Activated CD4-positive, CD25-positive, alpha-beta regulatory T cell treated with anti-CD3 and anti-CD28 coated beads, Interleukin-2, amount 50 U/mL, for 24 hours (primary cell): ENCODE data around the gene ZNF718.
A peak's percentile ranks its signal among the peaks of the same experiment; 100 is the strongest.
"Not testable (repeated sequence)": the region's sequence is repeated elsewhere in the genome, so short reads cannot be mapped to it uniquely, and the experiment has no call there.

Source experiments
- ATAC-seq, 2 donors: fragments of 150-1000 bp; cut with Tn5 transposase; one replicate each; pipeline ENCODE4 v1.10.0; 2021; ENCODE audit warnings: mild to moderate bottlenecking in 1 of 2, moderate library complexity in 1 of 2

ZNF718 gene

DNA sequence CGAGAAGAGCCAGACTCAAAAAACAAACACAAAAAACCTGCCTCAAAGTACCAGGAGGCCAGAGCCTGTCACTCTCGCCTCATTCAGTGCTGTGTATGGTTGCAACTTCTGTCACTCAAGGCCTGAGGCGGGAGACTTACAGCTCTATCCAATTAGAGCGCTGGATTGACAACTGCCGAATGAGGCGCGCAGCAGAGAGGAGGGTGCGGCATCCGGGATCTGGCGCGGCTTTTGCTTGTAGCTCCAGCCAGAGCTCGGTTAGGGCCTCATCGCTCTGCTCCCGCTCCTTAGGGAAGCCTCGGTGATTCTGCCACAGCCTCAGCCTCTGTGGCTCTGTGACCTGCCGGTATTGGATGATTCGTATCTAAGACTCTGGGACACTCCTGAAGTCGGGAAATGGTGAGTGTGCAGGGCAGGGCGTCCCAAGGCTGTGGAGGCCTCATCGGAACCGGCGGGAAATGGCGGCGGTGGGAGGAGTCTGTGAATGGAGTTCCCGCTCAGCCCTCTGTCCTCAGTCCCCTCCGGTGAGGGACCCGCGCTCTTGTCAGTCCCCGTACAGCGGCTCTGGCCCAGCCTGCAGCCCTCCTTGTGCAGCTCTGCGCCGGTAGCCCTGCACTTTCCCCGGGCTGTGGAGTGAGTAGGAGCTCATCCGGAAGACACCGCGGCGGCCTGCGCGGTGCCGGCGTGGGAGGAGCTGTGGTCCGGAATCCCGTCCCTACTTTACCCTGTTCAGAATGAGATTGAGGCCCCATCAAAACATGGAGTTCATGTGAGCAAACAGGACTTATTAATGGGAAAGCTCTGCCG lies at the start of gene ZNF718:
Gene ZNF718 (plus strand): TSS at position 227 of the 807 bp plus-strand sequence. CDS start 170 bp downstream, at position 397.
- ATAC-seq, result peak; percentile 99

DNA sequence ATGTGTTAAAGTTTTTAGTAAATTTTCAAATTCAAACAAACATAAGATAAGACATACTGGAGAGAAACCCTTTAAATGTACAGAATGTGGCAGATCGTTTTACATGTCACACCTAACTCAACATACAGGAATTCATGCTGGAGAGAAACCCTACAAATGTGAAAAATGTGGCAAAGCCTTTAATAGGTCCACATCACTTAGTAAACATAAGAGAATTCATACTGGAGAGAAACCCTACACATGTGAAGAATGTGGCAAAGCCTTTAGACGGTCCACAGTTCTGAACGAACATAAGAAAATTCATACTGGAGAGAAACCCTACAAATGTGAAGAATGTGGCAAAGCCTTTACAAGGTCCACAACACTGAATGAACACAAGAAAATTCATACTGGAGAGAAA lies 38.4 kb upstream of the ZNF718 start:
- ATAC-seq, result no peak

DNA sequence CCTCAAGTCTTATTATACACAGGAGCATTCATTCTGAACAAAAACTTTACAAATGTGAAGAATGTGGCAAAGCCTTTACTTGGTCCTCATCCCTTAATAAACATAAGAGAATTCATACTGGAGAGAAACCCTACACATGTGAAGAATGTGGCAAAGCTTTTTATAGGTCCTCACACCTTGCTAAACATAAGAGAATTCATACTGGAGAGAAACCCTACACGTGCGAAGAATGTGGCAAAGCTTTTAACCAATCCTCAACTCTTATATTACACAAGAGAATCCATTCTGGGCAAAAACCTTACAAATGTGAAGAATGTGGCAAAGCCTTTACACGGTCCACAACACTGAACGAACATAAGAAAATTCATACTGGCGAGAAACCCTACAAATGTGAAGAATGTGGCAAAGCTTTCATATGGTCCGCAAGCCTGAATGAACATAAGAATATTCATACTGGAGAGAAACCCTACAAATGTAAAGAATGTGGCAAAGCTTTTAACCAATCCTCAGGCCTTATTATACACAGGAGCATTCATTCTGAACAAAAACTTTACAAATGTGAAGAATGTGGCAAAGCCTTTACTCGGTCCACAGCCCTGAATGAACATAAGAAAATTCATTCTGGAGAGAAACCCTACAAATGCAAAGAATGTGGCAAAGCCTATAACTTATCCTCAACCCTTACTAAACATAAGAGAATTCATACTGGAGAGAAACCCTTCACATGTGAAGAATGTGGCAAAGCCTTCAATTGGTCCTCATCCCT lies 37.6 kb upstream of the ZNF718 start:
- ATAC-seq, result not testable (repeated sequence)

DNA sequence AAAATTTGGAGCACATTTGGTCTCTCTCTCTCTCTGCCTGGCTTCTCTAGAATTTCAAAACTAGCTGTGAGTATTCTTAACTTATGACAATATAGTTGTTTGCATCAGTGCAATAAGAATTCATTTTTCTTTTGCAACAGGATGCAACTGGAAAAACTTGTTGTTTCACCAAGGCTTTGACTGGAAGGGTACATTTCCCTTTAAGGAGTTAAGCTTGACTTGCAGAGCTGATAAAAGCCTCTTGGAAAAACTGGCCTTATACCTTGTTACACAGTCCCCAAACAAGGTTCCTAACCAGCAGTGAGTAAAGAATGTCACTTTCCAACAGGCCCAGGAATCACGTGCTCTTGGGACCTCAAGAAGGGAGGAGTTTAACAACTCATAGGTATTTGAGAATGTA lies 25.9 kb upstream of the ZNF718 start:
- no peak for ATAC-seq

DNA sequence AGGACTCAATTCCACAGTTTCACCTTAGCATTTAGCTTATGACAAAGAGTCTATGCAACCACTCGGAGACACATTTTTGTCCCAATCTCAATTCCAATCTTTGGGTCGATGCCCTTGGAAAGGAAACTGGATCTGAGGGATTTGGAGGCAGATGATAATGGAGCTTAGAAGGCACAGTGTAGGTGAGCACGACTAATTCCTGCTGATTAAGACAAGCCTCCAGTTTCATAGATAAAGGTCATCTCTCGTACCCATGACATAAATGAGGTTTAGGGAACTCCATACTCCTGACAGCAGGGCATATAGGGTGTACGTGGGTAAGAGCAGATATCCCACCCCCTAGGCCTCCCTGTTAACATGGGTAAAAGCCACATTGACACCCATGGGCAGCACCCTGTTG lies 24.4 kb upstream of the ZNF718 start:
- no peak for ATAC-seq

DNA sequence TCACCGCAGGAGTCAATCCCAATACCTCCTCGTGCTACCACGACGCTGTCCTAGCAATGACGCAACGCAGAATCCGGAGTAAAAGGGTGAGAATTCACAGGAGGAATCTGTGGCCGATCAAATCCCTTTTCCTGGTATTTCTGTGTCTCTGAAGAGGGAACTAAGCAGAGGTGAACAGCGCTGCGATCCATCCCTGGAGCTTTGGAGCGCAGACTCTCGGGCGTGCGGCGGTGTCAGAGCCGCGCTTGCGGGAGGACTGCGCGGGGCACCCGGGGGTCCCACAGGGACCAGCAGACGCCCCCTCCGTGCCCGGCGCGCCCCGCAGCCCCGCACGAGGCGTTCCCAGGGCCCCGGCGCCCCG lies 17.2 kb upstream of the ZNF718 start:
- no peak for ATAC-seq

DNA sequence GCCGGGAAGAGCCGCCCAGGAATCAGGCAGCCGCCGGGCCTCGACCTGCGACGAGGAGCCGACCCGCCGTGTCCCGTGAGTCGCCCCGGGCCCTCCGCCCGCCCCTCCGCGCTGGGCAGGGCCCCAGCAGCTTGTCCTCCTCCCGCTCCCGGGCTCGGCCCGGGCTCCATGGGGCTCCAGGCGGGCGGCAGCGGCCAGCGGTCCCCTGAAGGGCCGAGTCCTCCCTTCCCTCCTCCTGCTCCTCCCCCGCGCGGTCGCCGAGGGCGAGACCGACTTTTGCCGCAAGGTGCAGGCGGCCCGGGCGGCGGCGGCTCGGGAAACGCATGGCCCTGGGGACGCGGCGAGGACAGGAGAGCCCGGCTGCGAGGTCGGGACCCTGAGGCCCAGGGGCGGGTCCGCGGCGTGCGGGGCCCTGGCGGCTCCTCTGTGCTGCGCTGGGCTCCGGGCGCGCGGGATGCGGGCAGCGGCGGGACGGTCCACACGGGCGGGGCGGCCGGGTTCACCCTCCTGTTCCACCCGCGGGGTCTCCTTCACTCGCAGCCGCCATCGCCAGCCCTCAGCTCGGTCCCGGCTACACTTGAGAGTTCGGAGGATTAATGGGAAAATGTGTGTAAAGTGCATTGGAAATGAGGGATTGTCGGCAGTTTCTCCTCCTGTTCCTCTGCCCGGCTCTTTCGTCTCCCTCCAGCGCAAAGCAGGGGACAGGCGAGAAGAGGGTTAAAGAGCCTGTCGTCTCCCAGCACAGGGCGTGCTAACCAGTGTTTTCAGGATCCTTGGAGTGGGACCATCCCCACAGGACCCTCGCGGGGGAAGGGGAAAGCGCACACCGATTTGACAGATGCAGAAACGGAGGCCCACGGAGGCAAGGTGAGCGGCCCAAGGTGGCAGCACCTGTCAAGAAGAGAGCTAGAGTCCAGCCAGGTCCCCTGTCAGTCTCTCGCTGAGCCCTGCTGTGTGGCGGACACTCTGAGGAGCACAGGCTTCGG lies 16.6 kb upstream of the ZNF718 start:
- no peak for ATAC-seq

DNA sequence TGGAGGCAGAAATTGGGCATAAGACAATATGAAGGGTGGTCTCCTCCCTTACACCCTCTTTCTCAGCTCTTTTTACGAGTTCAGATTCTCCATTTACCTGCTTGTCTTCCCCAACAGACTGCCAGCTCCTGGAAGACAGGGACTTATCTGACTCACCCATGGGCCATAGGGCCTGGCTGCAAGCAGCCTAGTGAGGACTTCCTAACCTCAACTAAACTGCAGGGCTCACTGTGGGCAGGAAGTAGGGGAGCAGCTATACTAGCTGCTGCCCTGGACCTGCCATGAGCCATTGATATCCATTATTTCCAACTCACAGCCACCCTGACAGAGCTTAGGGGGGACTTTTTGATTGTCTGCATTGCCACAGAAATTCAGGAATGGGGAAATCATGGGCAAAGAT lies 11.5 kb upstream of the ZNF718 start:
- no peak for ATAC-seq

DNA sequence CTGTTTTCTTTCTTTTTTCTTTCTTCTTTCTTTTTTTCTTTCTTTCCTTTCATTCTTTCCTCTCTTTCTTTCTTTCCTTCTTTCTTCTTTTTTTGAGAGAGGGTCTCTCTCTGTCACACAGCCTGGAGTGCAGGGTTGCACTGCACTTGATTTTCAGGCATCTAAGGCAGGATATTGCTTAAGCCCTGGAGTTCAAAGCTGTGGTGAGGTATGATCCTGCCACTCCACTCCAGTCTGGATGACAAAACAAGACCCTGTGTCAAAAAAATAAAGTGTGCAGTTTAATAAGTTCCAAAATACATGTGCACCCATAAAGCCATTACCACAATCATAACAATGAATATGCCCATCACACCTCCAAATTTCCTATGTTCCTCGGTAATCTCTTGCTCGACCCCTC lies 10.6 kb upstream of the ZNF718 start:
- no peak for ATAC-seq

DNA sequence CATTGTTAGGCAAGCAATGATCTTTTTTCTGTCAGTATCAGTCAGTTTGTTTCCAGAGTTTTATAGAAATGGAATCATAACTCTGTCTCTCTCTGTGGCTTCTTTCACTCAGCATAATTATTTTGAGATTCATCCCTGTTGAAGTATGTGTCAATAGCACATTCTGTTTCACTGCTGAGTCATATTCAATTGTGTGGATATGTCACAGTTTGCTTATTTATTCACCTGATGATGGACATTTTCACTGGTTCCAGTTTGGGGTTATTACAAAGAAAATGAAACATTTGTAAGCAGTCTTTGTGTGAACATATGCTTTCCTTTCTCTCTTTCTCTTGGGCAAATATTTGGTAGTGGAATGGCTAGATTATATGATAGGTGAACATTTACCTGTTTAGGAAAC lies 10.2 kb upstream of the ZNF718 start:
- ATAC-seq, result no peak

DNA sequence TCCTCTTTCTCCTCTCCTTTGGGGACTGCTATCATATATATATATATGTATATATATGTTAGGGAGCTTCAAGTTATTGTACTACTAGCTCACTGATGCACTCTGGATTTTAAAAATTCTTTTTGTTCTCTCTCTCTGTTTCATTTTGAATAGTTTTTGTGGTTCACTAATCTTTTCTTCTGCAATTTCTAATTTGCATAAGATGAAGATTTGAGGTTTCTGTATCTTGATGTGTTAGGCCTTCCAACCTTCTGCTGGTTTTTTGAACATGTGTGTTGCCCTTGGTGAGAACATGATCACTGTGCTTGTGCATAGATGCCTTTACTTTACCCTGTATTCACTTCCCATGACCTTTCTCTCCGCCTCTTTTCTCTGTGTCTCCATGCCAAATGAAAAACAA lies 7.8 kb upstream of the ZNF718 start:
- no peak for ATAC-seq

DNA sequence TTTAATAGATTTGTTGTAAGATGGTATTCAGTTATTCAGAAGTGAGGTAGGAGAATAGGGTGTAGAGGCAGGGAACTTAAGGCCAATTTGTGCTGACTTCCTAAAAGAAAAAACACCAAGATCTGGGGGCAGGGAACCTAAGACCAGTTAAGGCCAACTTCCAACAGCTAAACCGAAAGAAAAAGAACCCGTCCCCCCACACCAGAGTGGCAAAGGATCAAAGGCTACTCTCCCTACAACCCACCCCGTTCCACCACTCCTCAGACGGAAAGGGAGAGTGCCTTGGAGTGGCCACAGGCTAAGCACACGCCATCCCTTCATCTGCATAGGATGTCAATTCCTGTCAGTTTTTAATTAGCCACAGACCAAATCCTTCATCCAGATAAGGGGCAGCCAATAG lies 3.7 kb upstream of the ZNF718 start:
- no peak for ATAC-seq

DNA sequence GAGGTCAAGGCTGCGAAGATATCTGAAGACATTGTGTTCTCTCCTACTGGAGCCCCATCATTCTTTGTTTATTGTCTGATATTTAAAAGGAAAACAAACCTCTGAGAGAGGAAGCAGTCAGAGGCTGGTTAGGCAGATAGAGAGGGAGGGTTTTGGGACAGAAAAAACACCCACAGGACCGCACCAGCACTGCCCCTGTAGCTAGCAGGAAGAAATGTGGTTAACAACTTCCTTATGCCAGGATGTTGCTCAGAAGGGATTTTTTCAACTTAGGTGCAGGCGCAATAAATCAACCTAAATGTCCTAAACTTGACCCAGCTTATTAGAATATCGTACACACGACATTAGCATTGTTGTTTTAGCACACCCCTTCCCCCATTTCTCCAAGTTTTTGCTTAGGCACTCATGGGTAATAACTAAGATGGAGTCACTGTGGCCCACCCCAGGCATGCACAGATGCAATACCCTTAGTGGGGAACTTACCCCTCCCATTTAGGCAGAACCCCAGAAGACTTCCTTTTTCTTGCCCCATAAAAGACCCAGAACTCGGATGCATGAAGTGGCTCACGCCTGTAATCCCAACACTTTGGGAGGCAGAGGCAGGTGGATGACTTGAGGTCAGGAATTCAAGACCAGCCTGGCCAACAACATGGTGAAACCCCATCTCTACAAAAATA lies 2.8 kb upstream of the ZNF718 start:
- ATAC-seq, result no peak

DNA sequence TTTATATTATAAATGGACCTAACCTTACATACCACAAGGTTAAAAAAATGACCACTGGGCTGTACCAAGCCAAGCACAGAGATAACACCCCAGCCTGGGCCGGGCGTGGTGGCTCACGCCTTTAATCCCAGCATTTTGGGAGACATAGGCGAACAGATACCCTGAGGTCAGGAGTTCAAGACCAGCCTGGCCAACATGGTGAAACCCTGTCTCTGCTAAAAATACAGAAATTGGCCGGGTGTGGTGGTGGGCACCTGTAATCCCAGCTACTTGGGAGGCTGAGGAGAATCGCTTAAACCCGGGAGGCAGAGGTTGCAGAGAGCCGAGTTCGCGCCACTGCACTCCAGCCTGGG lies 403 bp upstream of the ZNF718 start:
- not testable (repeated sequence) for ATAC-seq

DNA sequence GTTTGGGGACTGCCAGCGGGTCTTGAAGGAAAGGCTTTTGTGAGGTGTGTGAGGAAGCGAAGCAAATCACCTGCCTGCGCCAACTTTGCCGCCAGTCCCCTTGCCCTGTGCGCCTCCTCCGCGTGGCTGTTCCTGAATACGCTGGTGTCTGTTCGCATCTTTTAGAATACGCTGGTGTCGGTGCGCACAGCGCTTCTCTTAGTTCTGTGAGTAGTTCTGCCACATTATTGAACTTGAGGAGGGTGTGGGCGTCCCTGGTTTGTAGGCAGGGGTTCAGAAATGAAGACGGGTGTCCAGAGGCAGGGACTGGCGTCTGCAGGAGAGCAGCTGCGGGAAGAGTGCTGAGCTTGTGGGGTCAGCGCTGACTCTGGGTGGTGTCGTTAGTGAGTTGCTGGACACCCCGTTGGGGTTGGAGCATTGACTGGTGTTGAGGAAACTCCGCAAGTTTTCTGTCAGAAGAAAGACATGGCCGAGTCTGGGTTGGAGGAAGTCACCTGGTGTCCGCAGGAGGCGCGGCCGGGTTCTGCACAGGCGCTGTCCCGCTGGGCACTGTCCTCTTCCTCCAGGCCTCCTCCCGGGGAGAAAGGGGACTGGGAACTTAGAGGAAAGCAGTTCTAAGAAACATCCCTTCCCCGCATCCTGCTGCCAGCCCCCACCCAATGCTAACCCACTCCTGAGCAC lies 930 bp downstream of the ZNF718 start:
- peak in 1 of 2 donors; percentile 1 for ATAC-seq

DNA sequence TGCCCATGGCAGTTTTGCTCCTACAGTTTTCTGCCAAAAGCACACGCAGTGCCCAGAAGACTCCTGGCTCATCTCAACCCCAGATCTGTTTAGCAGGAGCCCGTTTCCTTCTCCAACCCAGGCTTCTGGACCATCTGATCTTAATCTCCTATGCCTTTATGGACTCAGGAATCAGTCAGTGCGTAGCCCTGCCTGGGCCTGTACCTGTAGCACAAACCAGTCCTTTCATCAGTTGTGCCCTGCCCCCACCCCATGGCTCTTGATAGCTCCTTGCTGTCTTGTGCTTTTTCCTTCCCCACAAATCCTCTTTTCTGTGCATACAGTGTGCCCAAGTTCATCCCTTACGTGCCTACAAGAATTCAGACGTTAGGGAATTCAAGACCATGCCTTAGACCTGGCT lies 1.5 kb downstream of the ZNF718 start:
- no peak for ATAC-seq

DNA sequence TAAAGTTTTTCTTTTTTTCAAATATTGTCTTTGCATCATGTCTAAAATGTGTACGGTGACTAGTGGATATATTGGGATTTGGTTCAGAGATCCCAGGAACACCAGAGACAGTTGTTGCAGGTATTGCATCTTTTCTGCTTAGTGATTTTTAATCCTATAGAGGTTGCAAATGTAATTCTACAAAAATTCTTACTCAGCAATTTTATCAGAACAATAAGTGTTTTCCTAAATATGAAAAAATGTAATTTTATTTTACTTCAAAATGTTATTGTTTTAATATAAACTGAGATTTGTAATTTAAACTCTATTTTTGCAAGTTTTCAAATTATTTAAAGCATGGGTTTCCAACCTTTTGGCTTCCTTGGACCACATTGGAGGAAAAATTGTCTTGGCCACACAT lies 8.2 kb downstream of the ZNF718 start:
- ATAC-seq, result no peak

DNA sequence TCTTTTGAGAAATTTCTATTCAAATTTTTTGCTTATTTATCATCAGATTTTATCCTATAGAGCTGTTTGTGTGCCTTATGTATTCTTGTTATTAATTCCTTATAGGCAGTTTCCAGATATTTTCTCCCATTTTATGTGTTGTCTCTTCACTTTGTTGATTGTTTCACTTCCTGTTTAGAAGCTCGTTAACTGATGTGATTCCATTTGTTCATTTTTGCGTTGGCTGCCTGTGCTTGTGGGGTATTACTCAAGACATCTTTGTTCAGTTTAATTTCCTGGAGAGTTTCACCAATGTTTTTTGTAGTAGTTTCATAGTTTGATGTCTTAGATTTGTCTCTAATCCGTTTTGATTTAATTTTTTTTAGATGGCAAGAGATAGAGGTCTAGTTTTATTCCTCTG lies 14.6 kb downstream of the ZNF718 start:
- no peak for ATAC-seq

DNA sequence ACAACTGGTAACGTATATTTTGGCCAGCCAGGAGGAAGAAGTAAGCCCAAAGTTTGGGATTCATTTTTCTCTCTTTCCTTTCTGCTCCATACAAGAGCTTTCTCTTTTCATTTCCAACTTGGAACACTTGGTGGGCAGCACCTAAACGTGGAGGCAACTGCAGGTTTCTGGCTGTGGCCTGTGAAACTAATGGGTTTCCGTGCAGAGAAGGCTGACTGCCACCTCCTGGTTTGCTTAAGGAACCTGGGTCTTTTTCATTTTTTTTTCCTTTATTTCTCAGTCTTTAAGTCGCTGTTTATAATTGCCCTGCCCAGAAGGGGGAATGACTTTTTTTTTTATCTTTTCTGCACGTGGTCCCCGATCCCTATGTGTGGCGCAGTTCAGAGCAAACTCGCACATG lies 15.4 kb downstream of the ZNF718 start:
- no peak for ATAC-seq

DNA sequence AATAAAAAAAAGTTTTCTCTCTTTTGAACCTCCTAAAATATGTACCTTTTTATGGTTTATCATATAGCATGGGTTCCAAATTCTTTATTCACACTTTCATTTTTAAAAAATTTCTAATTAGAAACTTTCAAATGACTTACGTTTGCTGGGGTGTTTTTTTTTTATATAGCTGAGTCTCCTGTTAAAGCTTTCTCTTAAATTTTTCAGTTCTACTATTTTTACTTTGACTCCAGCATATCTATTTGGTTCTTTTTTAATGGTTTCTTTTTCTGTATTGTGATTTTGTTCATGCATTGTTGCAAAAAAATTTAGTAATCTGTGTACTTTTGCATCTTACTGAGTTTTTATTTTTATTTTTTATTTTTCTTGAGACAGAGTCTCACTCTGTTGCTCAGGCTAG lies 22.3 kb downstream of the ZNF718 start:
- ATAC-seq, result no peak

DNA sequence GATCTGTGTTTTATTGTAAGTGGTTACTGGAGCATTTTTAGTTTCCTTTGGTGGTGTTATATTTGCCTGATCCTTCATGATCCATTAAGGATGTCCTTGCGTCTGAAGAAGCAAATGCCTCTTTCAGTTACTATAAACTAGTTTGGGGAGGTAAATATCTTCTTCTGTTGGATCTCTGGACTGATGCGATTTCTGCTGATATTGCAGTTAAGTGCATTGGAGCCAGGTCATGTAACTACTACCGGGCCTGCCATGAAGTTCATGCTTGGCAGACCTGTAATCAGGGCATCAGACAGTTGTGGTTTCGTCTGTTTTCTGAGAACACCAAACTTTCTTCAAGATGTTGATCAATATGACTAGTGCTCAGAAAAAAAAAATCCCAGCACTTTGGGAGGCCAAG lies 22.9 kb downstream of the ZNF718 start:
- ATAC-seq, result no peak
